Stomach (tissue), 9 donors: ENCODE measurements around the gene MISFA. TPM values are rescaled to one million over a fixed set of nuclear protein-coding genes. Genes with fewer than 3 reads are reported as not detected.
A peak's percentile ranks its signal among the peaks of the same experiment; 100 is the strongest.

Experiments
- DNase-seq, 2 donors: peaks; one replicate each; pipeline versions ENCODE4 v3.0.0 to v3.0.0-alpha.2; 2013 to 2019
- H3K27ac ChIP-seq, 5 donors: fragments of 200-600 bp in 4 of 5; sonication (generic) in 4 of 5; one replicate each; pipeline ENCODE4 v1.5.1; 2013 to 2019; ENCODE audit warnings: mild to moderate bottlenecking in 1 of 5, moderate library complexity in 1 of 5
- H3K27me3 ChIP-seq, 3 donors: fragments of 200-600 bp; sonication (generic); one replicate each; pipeline ENCODE4 v1.5.1; 2017 to 2019; ENCODE audit warnings: mixed run types in 1 of 3
- H3K36me3 ChIP-seq, 4 donors: fragments of 200-600 bp; sonication (generic); 1 replicate in 3 of 4; 2 replicates in 1 of 4; pipeline ENCODE4 v1.5.1; 2016 to 2019
- H3K4me1 ChIP-seq, 4 donors: fragments of 200-600 bp; sonication (generic); one replicate each; pipeline ENCODE4 v1.5.1; 2016 to 2019
- H3K4me3 ChIP-seq, 4 donors: fragments of 200-600 bp; sonication (generic) in 3 of 4; one replicate each; pipeline ENCODE4 v1.5.1; 2016 to 2019; ENCODE audit warnings: mild to moderate bottlenecking in 1 of 4
- H3K9me3 ChIP-seq, 4 donors: fragments of 200-600 bp; sonication (generic); one replicate each; pipeline ENCODE4 v1.5.1; 2016 to 2019
- EP300 ChIP-seq: sonication (generic); formaldehyde crosslinking; IDR thresholded peaks from one replicate; pipeline ENCODE4 v1.6.1; 2017; ENCODE audit warnings: antibody characterized with exemption
- POLR2A ChIP-seq, 4 donors: fragments of 450-650 bp; IDR thresholded peaks; one replicate each; pipeline ENCODE4 v1.6.1; 2016; ENCODE audit warnings: antibody characterized with exemption in 4 of 4, control low read depth in 2 of 4, mild to moderate bottlenecking in 1 of 4, moderate library complexity in 1 of 4
- POLR2AphosphoS5 ChIP-seq, 3 donors: sonication (generic); formaldehyde crosslinking; IDR thresholded peaks; one replicate each; pipeline ENCODE4 v1.6.1; 2016; ENCODE audit warnings: antibody characterized with exemption in 3 of 3
- WGBS, 5 donors: extraction: QIAGEN DNeasy Blood & Tissue Kit in 3 of 5; methylation state at CpG; one replicate each; pipeline versions ENCODE4 v1.1.5 to v1.1.7; 2013 to 2018; 5-methylcytosine and 5-hydroxymethylcytosine counted together
- intact Hi-C: fragments of 100-400 bp; cut with DNase I; formaldehyde crosslinking; loops from one replicate; pipeline ENCODE4 v1.15.1; 2023; ENCODE audit warnings: low total_unique reads
- polyA plus RNA-seq, 3 donors: library from polyadenylated mRNA; stranded (reverse); fragments of 200-250 nt; gene quantifications; one replicate each; pipeline ENCODE4 v1.2.3, GENCODE V29; 2013
- total RNA-seq, 5 donors: library from RNA; depleted of rRNA; stranded (reverse); fragments of >200 nt; gene quantifications; one replicate each; pipeline versions ENCODE4 v1.1.0 to v1.2.3, GENCODE V29; 2014 to 2016
- TF ChIP-seq, protein P1 (sequence below), 7 experiments: fragments of 450-650 bp in 4 of 7; fragments of 200-600 bp in 3 of 7; sonication (generic) in 3 of 7; IDR thresholded peaks; one replicate each; pipeline ENCODE4 v1.5.1; 2016 to 2019; ENCODE audit warnings: antibody characterized with exemption in 7 of 7, control low read depth in 2 of 7, mild to moderate bottlenecking in 1 of 7
- donor health status: healthy with polysubstance abuse.
- donor health status: Bipolar disorder and iron deficiency.
- donor health status: healthy.

Gene MISFA
- total and polyA plus RNA-seq, 8 donors: 1.3 to 4.6 (median 1.3) TPM; not detected in 4

DNA sequence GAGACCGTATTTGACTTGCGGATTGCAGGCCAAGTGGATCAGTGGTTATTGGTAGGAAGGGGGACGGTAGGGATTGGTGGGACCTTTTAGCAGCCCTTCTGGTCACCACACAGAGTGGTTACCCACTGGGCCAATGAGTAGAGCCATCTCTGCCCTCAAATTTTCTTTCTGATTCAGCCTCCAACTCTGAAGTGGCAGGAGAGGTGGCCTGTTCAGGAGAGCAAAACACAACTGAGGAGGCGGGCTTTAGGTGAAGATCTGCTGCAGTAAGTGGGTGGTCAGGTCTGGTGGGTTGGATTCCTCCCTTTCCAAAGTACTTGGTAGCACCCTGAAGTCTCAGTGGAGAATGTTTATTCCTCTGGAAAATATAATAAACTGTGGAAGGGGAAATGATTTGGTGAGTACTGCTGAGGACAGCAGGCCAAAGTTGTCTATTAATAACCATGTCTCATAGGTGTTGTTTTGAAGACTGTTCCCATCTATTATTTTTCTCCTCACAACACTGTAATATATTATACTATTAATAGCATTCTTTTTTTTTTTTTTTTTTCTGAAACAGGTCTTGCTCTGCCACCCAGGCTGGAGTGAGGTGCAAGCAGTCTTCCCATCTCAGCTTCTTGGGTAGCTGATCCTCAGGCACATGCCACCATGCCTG is 1.5 kb downstream of the MISFA start:
- 91 to 97% (median 95%) methylated on average over 4 of the region's 4 CpGs for WGBS, 5 donors
- Histone ChIP-seq H3K36me3 (peaks cover 7 to 20% (median 14%) of the 10 kb centered on the region in 4 donors), H3K27me3 (no peaks in the 10 kb centered on the region), H3K27ac (no peak overlapping the region), H3K4me1 (no peaks in the 10 kb centered on the region), H3K9me3 (no peaks in the 10 kb centered on the region), H3K4me3 (no peak overlapping the region)
- DNase-seq: no peak
- intact Hi-C loops: no loop called here
- TF ChIP-seq, protein P1, sequence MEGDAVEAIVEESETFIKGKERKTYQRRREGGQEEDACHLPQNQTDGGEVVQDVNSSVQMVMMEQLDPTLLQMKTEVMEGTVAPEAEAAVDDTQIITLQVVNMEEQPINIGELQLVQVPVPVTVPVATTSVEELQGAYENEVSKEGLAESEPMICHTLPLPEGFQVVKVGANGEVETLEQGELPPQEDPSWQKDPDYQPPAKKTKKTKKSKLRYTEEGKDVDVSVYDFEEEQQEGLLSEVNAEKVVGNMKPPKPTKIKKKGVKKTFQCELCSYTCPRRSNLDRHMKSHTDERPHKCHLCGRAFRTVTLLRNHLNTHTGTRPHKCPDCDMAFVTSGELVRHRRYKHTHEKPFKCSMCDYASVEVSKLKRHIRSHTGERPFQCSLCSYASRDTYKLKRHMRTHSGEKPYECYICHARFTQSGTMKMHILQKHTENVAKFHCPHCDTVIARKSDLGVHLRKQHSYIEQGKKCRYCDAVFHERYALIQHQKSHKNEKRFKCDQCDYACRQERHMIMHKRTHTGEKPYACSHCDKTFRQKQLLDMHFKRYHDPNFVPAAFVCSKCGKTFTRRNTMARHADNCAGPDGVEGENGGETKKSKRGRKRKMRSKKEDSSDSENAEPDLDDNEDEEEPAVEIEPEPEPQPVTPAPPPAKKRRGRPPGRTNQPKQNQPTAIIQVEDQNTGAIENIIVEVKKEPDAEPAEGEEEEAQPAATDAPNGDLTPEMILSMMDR (IDR thresholded peaks at IDR 0.05): no peak
- no peak for TF ChIP-seq POLR2AphosphoS5 (IDR thresholded peaks at IDR 0.05)
- no peak for TF ChIP-seq EP300
- no peak for TF ChIP-seq POLR2A (IDR thresholded peaks at IDR 0.05)

DNA sequence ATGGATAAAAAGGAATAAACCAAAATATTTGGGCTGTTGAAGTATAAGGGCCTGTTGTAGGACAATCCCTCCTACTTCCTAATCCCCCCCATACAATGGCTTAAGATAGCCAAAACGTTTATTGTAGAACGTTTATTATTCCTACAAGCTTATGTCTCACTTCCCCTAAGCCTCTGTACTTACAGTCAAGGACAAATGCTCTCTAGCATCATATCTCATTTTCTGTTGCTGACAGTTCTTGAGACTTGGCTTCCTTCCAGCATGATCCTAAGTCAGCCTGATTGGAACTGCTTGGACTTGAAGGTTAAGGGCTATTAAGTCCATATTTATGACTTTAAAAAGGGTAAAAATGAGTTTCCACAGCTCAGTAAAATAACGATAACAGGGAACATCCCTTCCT is 8.8 kb downstream of the MISFA start:
- H3K9me3 ChIP-seq: no peaks in the 10 kb centered on the region
- peaks cover 22 to 81% (median 73%) of the 10 kb centered on the region in 4 donors for H3K36me3 ChIP-seq
- 50 to 61% (median 56%) methylated on average over 3 of the region's 3 CpGs for WGBS, 5 donors
- intact Hi-C loops: no loop called here
- H3K27ac ChIP-seq: no peak overlapping the region
- no peaks in the 10 kb centered on the region for H3K27me3 ChIP-seq
- H3K4me3 ChIP-seq: no peak overlapping the region
- H3K4me1 ChIP-seq: no peaks in the 10 kb centered on the region
- no peak for TF ChIP-seq EP300
- TF ChIP-seq POLR2A (IDR thresholded peaks at IDR 0.05): no peak
- TF ChIP-seq, protein P1 (IDR thresholded peaks at IDR 0.05): no peak
- TF ChIP-seq POLR2AphosphoS5 (IDR thresholded peaks at IDR 0.05): no peak
- peak in 1 of 2 donors; percentile 37 for DNase-seq

DNA sequence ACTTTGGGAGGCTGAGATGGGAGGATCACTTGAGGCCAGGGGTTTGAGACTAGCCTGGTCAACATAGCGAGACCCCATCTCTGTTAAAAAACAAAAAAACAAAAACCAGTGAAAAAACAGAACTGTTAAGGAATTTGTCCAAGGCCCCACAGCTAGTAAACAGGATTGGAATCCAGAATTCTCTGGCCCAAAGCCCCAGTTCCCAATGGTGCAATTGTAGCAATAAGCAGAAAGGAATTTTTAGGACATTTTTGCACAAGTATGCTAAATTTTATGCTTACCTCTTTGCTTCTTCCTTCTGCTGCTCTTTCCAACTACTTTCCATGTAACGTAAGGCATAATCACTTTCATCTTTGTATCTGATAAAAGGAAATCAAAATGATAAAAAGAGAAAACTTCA is 11.6 kb downstream of the MISFA start:
- Histone ChIP-seq H3K27ac (no peak overlapping the region), H3K9me3 (no peaks in the 10 kb centered on the region), H3K27me3 (no peaks in the 10 kb centered on the region), H3K4me3 (no peak overlapping the region), H3K36me3 (peaks cover 38 to 97% (median 92%) of the 10 kb centered on the region in 4 donors), H3K4me1 (peaks cover 0 to 4% (median 0%) of the 10 kb centered on the region in 4 donors)
- DNase-seq: no peak
- intact Hi-C loops: no loop called here
- 86 to 94% (median 92%) methylated on average over 2 of the region's 2 CpGs for WGBS, 5 donors
- TF ChIP-seq POLR2A (IDR thresholded peaks at IDR 0.05) (no peak), POLR2AphosphoS5 (IDR thresholded peaks at IDR 0.05) (no peak), EP300 (no peak)
- TF ChIP-seq, protein P1 (IDR thresholded peaks at IDR 0.05): no peak

DNA sequence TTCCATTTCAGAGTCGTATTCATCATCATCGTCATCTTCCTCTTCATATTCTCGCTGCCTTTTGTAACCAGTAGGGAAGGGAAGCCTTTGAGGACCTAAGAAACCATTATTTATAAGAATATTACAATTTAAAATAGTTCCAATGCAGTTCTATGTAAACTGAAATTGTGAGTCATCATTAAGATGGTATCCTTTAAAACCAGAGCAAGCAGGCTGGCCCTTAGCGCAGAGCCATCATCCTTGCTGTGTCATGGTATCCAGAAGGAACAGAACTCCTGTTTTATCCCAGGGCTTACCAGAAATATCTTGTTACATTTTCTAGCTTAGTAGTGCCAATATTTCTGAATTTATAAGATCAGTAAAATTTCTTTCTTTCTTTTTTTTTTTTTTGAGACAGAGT is 12.8 kb downstream of the MISFA start:
- no peak for TF ChIP-seq POLR2A (IDR thresholded peaks at IDR 0.05)
- no peak for TF ChIP-seq POLR2AphosphoS5 (IDR thresholded peaks at IDR 0.05)
- TF ChIP-seq EP300: no peak
- TF ChIP-seq, protein P1 (IDR thresholded peaks at IDR 0.05): no peak
- H3K4me3 ChIP-seq: no peak overlapping the region
- H3K27ac ChIP-seq: no peak overlapping the region
- no peak for DNase-seq
- peaks cover 0 to 9% (median 2%) of the 10 kb centered on the region in 4 donors for H3K4me1 ChIP-seq
- H3K36me3 ChIP-seq: peaks cover 38 to 91% (median 84%) of the 10 kb centered on the region in 4 donors
- H3K27me3 ChIP-seq: no peaks in the 10 kb centered on the region
- WGBS, 5 donors: 84 to 97% (median 95%) methylated on average over 4 of the region's 4 CpGs
- intact Hi-C loops: no loop called here
- no peaks in the 10 kb centered on the region for H3K9me3 ChIP-seq
